PC-9 (cell line): ENCODE results near the gene PALLD. TPM values are rescaled to one million over a fixed set of nuclear protein-coding genes. Genes with fewer than 3 reads are reported as not detected.
A peak's percentile ranks its signal among the peaks of the same experiment; 100 is the strongest.

Experiments used
- BruUV-seq: library from RNA; stranded (reverse); fragments of 400-500 nt; replicated peaks from 2 replicates; lab custom pipeline; 2021; lab: Mats Ljungman, UMichigan
- CTCF ChIA-PET: fragments of 300-600 bp; sonication (Branson Sonifier 250); formaldehyde crosslinking; loops from one replicate; lab custom pipeline; 2022; ENCODE audit warnings: antibody characterized with exemption; lab: Charles Lee
- POLR2A ChIA-PET: fragments of 300-600 bp; sonication (Branson Sonifier 250); formaldehyde crosslinking; loops from one replicate; lab custom pipeline; 2022; ENCODE audit warnings: antibody characterized with exemption; ENCODE audit not compliant: unreplicated experiment; lab: Charles Lee
- DNase-seq, 2 experiments: peaks; one replicate each; pipeline versions ENCODE4 v3.0.0 to v3.0.0-alpha.2; 2015 to 2022; ENCODE audit warnings: mixed read lengths in 1 of 2
- H2AFZ ChIP-seq: fragments of 200-600 bp; sonication (generic); 2 replicates; pipeline ENCODE4 v1.8.1; 2017; ENCODE audit warnings: antibody characterized with exemption
- H3F3A ChIP-seq: fragments of 200-600 bp; sonication (generic); 2 replicates; pipeline ENCODE4 v1.8.1; 2017; ENCODE audit warnings: antibody characterized with exemption, mild to moderate bottlenecking, low read depth; ENCODE audit not compliant: insufficient read depth
- H3K27ac ChIP-seq: fragments of 200-600 bp; sonication (generic); 2 replicates; pipeline ENCODE4 v1.6.1; 2016; ENCODE audit warnings: mixed run types
- H3K27me3 ChIP-seq: fragments of 200-600 bp; sonication (generic); 2 replicates; pipeline ENCODE4 v1.6.1; 2016; ENCODE audit warnings: low read depth, mixed run types; ENCODE audit not compliant: insufficient read depth
- H3K36me3 ChIP-seq: fragments of 200-600 bp; sonication (generic); 2 replicates; pipeline ENCODE4 v1.6.1; 2016; ENCODE audit warnings: low read depth, mixed run types
- H3K4me1 ChIP-seq: fragments of 200-600 bp; sonication (generic); replicated peaks from 2 replicates; pipeline ENCODE4 v1.6.1; 2016; ENCODE audit warnings: mixed run types; ENCODE audit not compliant: insufficient read depth
- H3K4me2 ChIP-seq: fragments of 200-600 bp; sonication (generic); 2 replicates; pipeline ENCODE4 v1.6.1; 2017; ENCODE audit warnings: mixed run types
- H3K4me3 ChIP-seq: fragments of 200-600 bp; sonication (generic); 2 replicates; pipeline ENCODE4 v1.6.1; 2016; ENCODE audit warnings: mixed run types
- H3K79me2 ChIP-seq: fragments of 200-600 bp; sonication (generic); 2 replicates; pipeline ENCODE4 v1.6.1; 2017; ENCODE audit warnings: low read depth, mixed run types
- H3K9me2 ChIP-seq: fragments of 200-600 bp; sonication (generic); 2 replicates; pipeline ENCODE4 v1.8.1; 2017; ENCODE audit warnings: mild to moderate bottlenecking; ENCODE audit not compliant: insufficient read depth
- H3K9me3 ChIP-seq: fragments of 200-600 bp; sonication (generic); 2 replicates; pipeline ENCODE4 v1.8.1; 2016; ENCODE audit warnings: low read depth; ENCODE audit not compliant: insufficient read depth
- H4K20me1 ChIP-seq: fragments of 200-600 bp; sonication (generic); 2 replicates; pipeline ENCODE4 v1.8.1; 2017; ENCODE audit not compliant: insufficient read depth
- CTCF ChIP-seq: fragments of 200-600 bp; sonication (generic); conservative IDR thresholded peaks from 2 replicates; pipeline ENCODE4 v1.6.1; 2017; ENCODE audit warnings: mixed run types, antibody characterized with exemption, mild to moderate bottlenecking, moderate library complexity
- EZH2 ChIP-seq: fragments of 200-600 bp; sonication (generic); IDR thresholded peaks from 2 replicates; pipeline ENCODE4 v1.8.0; 2017; ENCODE audit warnings: antibody characterized with exemption, low read depth
- intact Hi-C: fragments of 100-400 bp; cut with micrococcal nuclease; formaldehyde crosslinking; loops from one replicate; pipeline ENCODE4 v1.10.0; 2022; ENCODE audit not compliant: unreplicated experiment
- total RNA-seq: library from RNA; stranded (reverse); gene quantifications from 2 replicates; pipeline ENCODE4 v1.2.3, GENCODE V29; 2021

The PALLD gene
- total RNA-seq, 1 experiment from 2014 or later = 156 TPM

GRCh38 chr4:168884251-168885124, 387.6 kb downstream of the PALLD start:
- Histone ChIP-seq H3K4me1 (peaks cover 8% of the 10 kb centered on the region), H3K9me2 (no peaks in the 10 kb centered on the region), H3K36me3 (peaks cover 11% of the 10 kb centered on the region; the same call in 1 of the 2 replicates), H3K79me2 (no peaks in the 10 kb centered on the region), H4K20me1 (no peaks in the 10 kb centered on the region), H3K27me3 (no peaks in the 10 kb centered on the region), H3K4me3 (no peak overlapping the region), H3F3A (peaks cover 10% of the 10 kb centered on the region; the same call in 1 of the 2 replicates), H2AFZ (no peak overlapping the region), H3K9me3 (peaks cover 3% of the 10 kb centered on the region; the same call in 1 of the 2 replicates), H3K27ac (no peak overlapping the region), H3K4me2 (no peak overlapping the region)
- DNase-seq = no peak
- CTCF ChIA-PET = no interaction called here
- POLR2A ChIA-PET = no interaction called here
- no TSS peak for BruUV-seq
- intact Hi-C loops = loop anchor here (5.0 kb wide), 1 partner anchor 297 kb away; no protein-coding TSS in a partner anchor
- TF ChIP-seq CTCF (no peak), EZH2 (no peak)

- Histone ChIP-seq H3K79me2 (no peaks in the 10 kb centered on the region), H3K36me3 (peaks cover 11% of the 10 kb centered on the region; the same call in 1 of the 2 replicates), H3K4me2 (no peak overlapping the region), H3K9me2 (no peaks in the 10 kb centered on the region), H3K9me3 (peaks cover 3% of the 10 kb centered on the region; the same call in 1 of the 2 replicates), H3K4me3 (no peak overlapping the region), H2AFZ (no peak overlapping the region), H3K4me1 (peaks cover 8% of the 10 kb centered on the region), H3K27me3 (no peaks in the 10 kb centered on the region), H4K20me1 (no peaks in the 10 kb centered on the region), H3F3A (peaks cover 10% of the 10 kb centered on the region; the same call in 1 of the 2 replicates), H3K27ac (no peak overlapping the region)
- ChIA-PET POLR2A (no interaction called here), CTCF (no interaction called here)
- DNase-seq = no peak
- intact Hi-C loops = no loop called here
- no TSS peak for BruUV-seq
- TF ChIP-seq EZH2 (no peak), CTCF (no peak)
Observed at GRCh38 chr4:168885400-168885799, 388.5 kb downstream of the PALLD start.

GRCh38 chr4:168886351-168886750, 389.5 kb downstream of the PALLD start:
- no peaks in the 10 kb centered on the region for H3K79me2 ChIP-seq
- BruUV-seq = no TSS peak

More at GRCh38 chr4:168886351-168886750, 389.5 kb downstream of the PALLD start:
- peaks cover 11% of the 10 kb centered on the region; the same call in 1 of the 2 replicates for H3K36me3 ChIP-seq
- H3K4me2 ChIP-seq = no peak overlapping the region
- peaks cover 8% of the 10 kb centered on the region for H3K4me1 ChIP-seq
- H2AFZ ChIP-seq = no peak overlapping the region
- CTCF ChIA-PET = no interaction called here
- H3F3A ChIP-seq = peaks cover 10% of the 10 kb centered on the region; the same call in 1 of the 2 replicates
- no peak for TF ChIP-seq CTCF
- TF ChIP-seq EZH2 = no peak
- POLR2A ChIA-PET = no interaction called here
- 0 out of 2 replicates have a peak overlapping the region, but pooled peaks have one; percentile 19 for H3K27ac ChIP-seq
- DNase-seq = peak; percentile 7 to 55
- intact Hi-C loops = no loop called here
- H3K9me3 ChIP-seq = peaks cover 3% of the 10 kb centered on the region; the same call in 1 of the 2 replicates
- no peaks in the 10 kb centered on the region for H3K9me2 ChIP-seq
- H3K4me3 ChIP-seq = no peak overlapping the region
- no peaks in the 10 kb centered on the region for H4K20me1 ChIP-seq
- H3K27me3 ChIP-seq = no peaks in the 10 kb centered on the region
